ENCODE results near the gene FOCAD.

FOCAD gene

GRCh38 chr9:20790721-20791120 lies 106.7 kb downstream of the FOCAD start:
- Histone ChIP-seq H3K9ac (ENCODE audit: low read depth, low read length, poor library complexity, severe bottlenecking) (no peak overlapping the region), H3K36me3 (ENCODE audit: insufficient read depth, low read length) (peaks cover 5% of the 10 kb centered on the region; the same call in 1 of the 2 replicates), H3K4me3 (ENCODE audit: low read length, poor library complexity, severe bottlenecking) (no peak overlapping the region), H3K79me2 (ENCODE audit: insufficient read depth, low read length) (no peaks in the 10 kb centered on the region), H3K9me3 (ENCODE audit: insufficient read depth, low read depth, low read length) (no peaks in the 10 kb centered on the region), H4K20me1 (ENCODE audit: insufficient read depth, low read length, poor library complexity, severe bottlenecking) (no peaks in the 10 kb centered on the region), H3F3A (ENCODE audit: low read depth) (no peaks in the 10 kb centered on the region), H3K4me1 (ENCODE audit: insufficient read depth, low read length, poor library complexity, severe bottlenecking) (peaks cover 11% of the 10 kb centered on the region), H2AFZ (ENCODE audit: low read length) (no peak overlapping the region), H3K27me3 (ENCODE audit: insufficient read depth, low read length, poor library complexity, severe bottlenecking) (no peaks in the 10 kb centered on the region), H3K9me2 (replicated peaks; ENCODE audit: low read depth, low read length) (no peaks in the 10 kb centered on the region), H3K4me2 (ENCODE audit: low read depth, low read length, poor library complexity, severe bottlenecking) (no peak overlapping the region)
- TF ChIP-seq CTCF (conservative IDR thresholded peaks at IDR 0.05; ENCODE audit: low read length), result no peak
- TF ChIP-seq EZH2phosphoT487 (IDR thresholded peaks at IDR 0.05; ENCODE audit: borderline replicate concordance), result no peak

- H3K9me3 ChIP-seq (ENCODE audit: insufficient read depth, low read depth, low read length), result no peaks in the 10 kb centered on the region
- H3K4me3 ChIP-seq (ENCODE audit: low read length, poor library complexity, severe bottlenecking), result no peak overlapping the region
- no peaks in the 10 kb centered on the region for H3F3A ChIP-seq (ENCODE audit: low read depth)
- TF ChIP-seq EZH2phosphoT487 (IDR thresholded peaks at IDR 0.05; ENCODE audit: borderline replicate concordance) (no peak), CTCF (conservative IDR thresholded peaks at IDR 0.05; ENCODE audit: low read length) (no peak)
- no peaks in the 10 kb centered on the region for H3K9me2 ChIP-seq (replicated peaks; ENCODE audit: low read depth, low read length)
- no peaks in the 10 kb centered on the region for H4K20me1 ChIP-seq (ENCODE audit: insufficient read depth, low read length, poor library complexity, severe bottlenecking)
- no peak overlapping the region for H3K4me2 ChIP-seq (ENCODE audit: low read depth, low read length, poor library complexity, severe bottlenecking)
- peaks cover 11% of the 10 kb centered on the region for H3K4me1 ChIP-seq (ENCODE audit: insufficient read depth, low read length, poor library complexity, severe bottlenecking)
- peaks cover 5% of the 10 kb centered on the region; the same call in 1 of the 2 replicates for H3K36me3 ChIP-seq (ENCODE audit: insufficient read depth, low read length)
- H3K79me2 ChIP-seq (ENCODE audit: insufficient read depth, low read length), result no peaks in the 10 kb centered on the region
- H2AFZ ChIP-seq (ENCODE audit: low read length), result no peak overlapping the region
- no peak overlapping the region for H3K9ac ChIP-seq (ENCODE audit: low read depth, low read length, poor library complexity, severe bottlenecking)
- no peaks in the 10 kb centered on the region for H3K27me3 ChIP-seq (ENCODE audit: insufficient read depth, low read length, poor library complexity, severe bottlenecking)
Measured at GRCh38 chr9:20791682-20792081, 107.6 kb downstream of the FOCAD start.

GRCh38 chr9:20804489-20805250 lies 120.6 kb downstream of the FOCAD start:
- Histone ChIP-seq H3K4me1 (ENCODE audit: insufficient read depth, low read length, poor library complexity, severe bottlenecking) (peaks cover 3% of the 10 kb centered on the region), H3K36me3 (ENCODE audit: insufficient read depth, low read length) (no peaks in the 10 kb centered on the region), H3K4me3 (ENCODE audit: low read length, poor library complexity, severe bottlenecking) (no peak overlapping the region), H3K79me2 (ENCODE audit: insufficient read depth, low read length) (no peaks in the 10 kb centered on the region), H4K20me1 (ENCODE audit: insufficient read depth, low read length, poor library complexity, severe bottlenecking) (no peaks in the 10 kb centered on the region), H3K27me3 (ENCODE audit: insufficient read depth, low read length, poor library complexity, severe bottlenecking) (no peaks in the 10 kb centered on the region), H3K9me2 (replicated peaks; ENCODE audit: low read depth, low read length) (no peaks in the 10 kb centered on the region), H3K9ac (ENCODE audit: low read depth, low read length, poor library complexity, severe bottlenecking) (no peak overlapping the region), H2AFZ (ENCODE audit: low read length) (no peak overlapping the region), H3K4me2 (ENCODE audit: low read depth, low read length, poor library complexity, severe bottlenecking) (no peak overlapping the region), H3K9me3 (ENCODE audit: insufficient read depth, low read depth, low read length) (no peaks in the 10 kb centered on the region), H3F3A (ENCODE audit: low read depth) (no peaks in the 10 kb centered on the region)
- TF ChIP-seq CTCF (conservative IDR thresholded peaks at IDR 0.05; ENCODE audit: low read length) (no peak), EZH2phosphoT487 (IDR thresholded peaks at IDR 0.05; ENCODE audit: borderline replicate concordance) (no peak)
